Naive thymus-derived CD4-positive, alpha-beta T cell (primary cell): Measurements from ENCODE around the gene LOXL3. TPM values are rescaled to one million over a fixed set of nuclear protein-coding genes. Genes with fewer than 3 reads are reported as not detected.

Experiments used
- ATAC-seq: fragments of 150-1000 bp; cut with Tn5 transposase; 2 replicates; pipeline ENCODE4 v1.10.0; 2021; ENCODE audit warnings: mild to moderate bottlenecking, moderate library complexity
- CTCF ChIA-PET: fragments of 350-600 bp; sonication (Branson Sonifier 250); formaldehyde crosslinking; loops from one replicate; lab custom pipeline; 2021; ENCODE audit warnings: antibody characterized with exemption; lab: Charles Lee
- POLR2A ChIA-PET: fragments of 350-600 bp; sonication (Branson Sonifier 250); formaldehyde crosslinking; loops from one replicate; lab custom pipeline; 2021; ENCODE audit warnings: antibody characterized with exemption, inconsistent platforms; lab: Charles Lee
- DNase-seq, 9 donors: peaks; one replicate each; pipeline versions ENCODE4 v3.0.0 to v3.0.0-alpha.2; 2020 to 2022; ENCODE audit warnings: mixed read lengths in 1 of 9
- H3K27ac ChIP-seq: one replicate; pipeline ENCODE4 v1.7.0; 2013; ENCODE audit warnings: mild to moderate bottlenecking, low read depth, low read length, moderate library complexity
- H3K27me3 ChIP-seq, 2 donors: one replicate each; pipeline ENCODE4 v1.7.0; 2013; ENCODE audit warnings: low read length in 2 of 2, mild to moderate bottlenecking in 2 of 2, moderate library complexity in 2 of 2; ENCODE audit not compliant: control insufficient read depth in 2 of 2, insufficient read depth in 2 of 2
- H3K36me3 ChIP-seq, 3 experiments: 1 replicate in 2 of 3; 2 replicates in 1 of 3; pipeline ENCODE4 v1.7.0; 2013; ENCODE audit warnings: low read length in 3 of 3, mild to moderate bottlenecking in 3 of 3, moderate library complexity in 1 of 3; ENCODE audit not compliant: insufficient read depth in 3 of 3, control insufficient read depth in 2 of 3
- H3K4me1 ChIP-seq, 2 donors: one replicate each; pipeline ENCODE4 v1.7.0; 2013; ENCODE audit warnings: low read length in 2 of 2, mild to moderate bottlenecking in 2 of 2, moderate library complexity in 1 of 2; ENCODE audit not compliant: control insufficient read depth in 2 of 2, insufficient read depth in 2 of 2
- H3K4me3 ChIP-seq: 2 replicates; pipeline ENCODE4 v1.7.0; 2013; ENCODE audit warnings: mild to moderate bottlenecking, low read length
- H3K9me3 ChIP-seq, 3 experiments: 1 replicate in 2 of 3; 2 replicates in 1 of 3; pipeline ENCODE4 v1.7.0; 2013; ENCODE audit warnings: low read length in 3 of 3; ENCODE audit not compliant: control insufficient read depth in 2 of 3
- H3K27ac Mint-ChIP-seq, 9 donors: one replicate each; pipeline ENCODE4 v1.8.0; 2020 to 2022; ENCODE audit warnings: mixed read lengths in 9 of 9, mild to moderate bottlenecking in 8 of 9, moderate library complexity in 5 of 9, inconsistent platforms in 2 of 9
- H3K27me3 Mint-ChIP-seq, 5 donors: one replicate each; pipeline ENCODE4 v1.8.0; 2021 to 2022; ENCODE audit warnings: mixed read lengths in 5 of 5, mild to moderate bottlenecking in 1 of 5
- H3K36me3 Mint-ChIP-seq, 5 donors: one replicate each; pipeline ENCODE4 v1.8.0; 2020 to 2022; ENCODE audit warnings: mixed read lengths in 5 of 5, mild to moderate bottlenecking in 3 of 5, inconsistent platforms in 1 of 5
- H3K4me1 Mint-ChIP-seq, 7 donors: one replicate each; pipeline ENCODE4 v1.8.0; 2020 to 2022; ENCODE audit warnings: mixed read lengths in 7 of 7, mild to moderate bottlenecking in 3 of 7, inconsistent platforms in 1 of 7
- H3K4me3 Mint-ChIP-seq, 10 donors: one replicate each; pipeline ENCODE4 v1.8.0; 2020 to 2022; ENCODE audit warnings: mild to moderate bottlenecking in 10 of 10, mixed read lengths in 10 of 10, moderate library complexity in 6 of 10, inconsistent platforms in 2 of 10
- H3K9me3 Mint-ChIP-seq, 11 donors: one replicate each; pipeline ENCODE4 v1.8.0; 2020 to 2022; ENCODE audit warnings: mixed read lengths in 11 of 11, mild to moderate bottlenecking in 4 of 11, inconsistent platforms in 1 of 11, moderate library complexity in 1 of 11
- intact Hi-C, 2 donors: fragments of 100-400 bp; cut with micrococcal nuclease; formaldehyde crosslinking; loops; one replicate each; pipeline ENCODE4 v1.15.1; 2023
- polyA plus RNA-seq, 2 donors: library from polyadenylated mRNA; unstranded; fragments of 300-500 nt; fragmentation: Illumina TruSeq; gene quantifications; one replicate each; pipeline ENCODE4 v1.2.3, GENCODE V29; 2021
- total RNA-seq, 6 experiments: library from RNA in 5 of 6; stranded (reverse) in 5 of 6; gene quantifications; 1 replicate in 5 of 6; 2 replicates in 1 of 6; pipeline ENCODE4 v1.2.3 and lab custom pipeline; 2021 to 2026

Gene LOXL3
- total and polyA plus RNA-seq, 7 experiments from 2014 or later: 0.17 to 6.9 (median 0.66) TPM; not detected in 1

GRCh38 chr2:74555610-74556103, 1.9 kb upstream of the LOXL3 start:
- peak overlapping the region; percentile 76 for H3K27ac ChIP-seq
- DNase-seq: no peak
- H3K4me1 ChIP-seq: peaks cover 7 to 10% of the 10 kb centered on the region in 2 donors
- Mint-ChIP-seq H3K27ac (peak overlapping the region in 8 of 9 donors; percentile 62 to 95 (median 86)), H3K27me3 (peaks cover 6 to 19% (median 11%) of the 10 kb centered on the region in 5 donors), H3K4me3 (peak overlapping the region; percentile 85 to 96 (median 92)), H3K9me3 (no peaks in the 10 kb centered on the region), H3K36me3 (peaks cover 0 to 4% (median 0%) of the 10 kb centered on the region in 5 donors), H3K4me1 (peaks cover 9 to 35% (median 18%) of the 10 kb centered on the region in 7 donors)
- ChIA-PET POLR2A (interaction anchor here (0.6 to 1.2 kb wide), 5 partner anchors 11 to 377 kb away, joined by 3 to 4 read pairs (median 3); partner anchors contain the start of genes AUP1, HTRA2 and MOB1A), CTCF (no interaction called here)
- peak overlapping the region; percentile 70 for H3K4me3 ChIP-seq
- peaks cover 0 to 3% (median 0%) of the 10 kb centered on the region in 3 experiments for H3K36me3 ChIP-seq
- intact Hi-C loops: loop anchor here (1.0 to 10.0 kb wide), 5 partner anchors 31 to 1171 kb away; partner anchors contain the start of genes ALMS1 (in 1 of the 2), HK2 (in 1 of the 2) and PCGF1 (in 1 of the 2)
- no peaks in the 10 kb centered on the region for H3K9me3 ChIP-seq
- no peaks in the 10 kb centered on the region for H3K27me3 ChIP-seq
- ATAC-seq: no peak

DNA sequence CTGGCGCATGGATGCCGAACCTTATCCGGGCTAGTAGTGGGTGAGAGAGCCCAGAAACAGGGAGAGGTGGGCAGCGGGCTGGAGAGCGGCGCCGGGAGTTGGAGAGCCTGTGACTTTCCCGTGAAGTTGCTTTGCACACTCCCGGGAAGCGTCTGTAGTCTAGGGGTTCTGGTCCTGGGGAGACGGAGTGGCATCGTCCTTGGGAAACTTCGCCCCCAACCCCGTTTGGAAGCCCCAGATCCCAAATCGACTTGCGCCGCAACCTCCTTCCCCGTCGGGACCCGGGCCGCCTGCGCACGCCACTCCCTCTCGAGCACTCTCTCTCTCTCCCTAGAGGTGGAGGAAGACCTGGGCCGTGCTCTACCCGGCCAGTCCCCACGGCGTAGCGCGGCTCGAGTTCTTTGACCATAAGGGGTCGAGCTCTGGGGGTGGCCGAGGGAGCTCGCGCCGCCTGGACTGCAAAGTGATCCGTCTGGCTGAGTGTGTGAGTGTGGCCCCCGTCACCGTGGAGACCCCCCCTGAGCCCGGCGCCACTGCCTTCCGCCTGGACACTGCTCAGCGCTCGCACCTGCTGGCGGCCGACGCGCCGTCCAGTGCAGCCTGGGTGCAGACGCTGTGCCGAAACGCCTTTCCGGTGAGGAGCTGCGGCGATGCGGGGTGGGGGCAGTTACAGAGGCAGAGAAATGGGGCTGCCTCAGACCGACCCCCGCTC, 1.2 kb upstream of the LOXL3 start:
- intact Hi-C loops: loop anchor here (1.0 to 10.0 kb wide), 12 partner anchors 19 to 1170 kb away; partner anchors contain the start of genes AUP1 (in 2 of the 2), HTRA2 (in 2 of the 2), PCGF1 (in 2 of the 2) and SEMA4F (in 2 of the 2)
- H3K27ac Mint-ChIP-seq: peak overlapping the region; percentile 62 to 95 (median 86)
- H3K4me1 Mint-ChIP-seq: peaks cover 9 to 32% (median 16%) of the 10 kb centered on the region in 7 donors

GRCh38 chr2:74552914-74553811, 579 bp downstream of the LOXL3 start:
- peaks cover 7 to 23% of the 10 kb centered on the region in 2 donors for H3K4me1 ChIP-seq
- peaks cover 13 to 33% (median 22%) of the 10 kb centered on the region in 7 donors for H3K4me1 Mint-ChIP-seq
- H3K27me3 ChIP-seq: peaks cover 0 to 15% of the 10 kb centered on the region in 2 donors
- peaks cover 26 to 32% (median 29%) of the 10 kb centered on the region in 5 donors for H3K27me3 Mint-ChIP-seq
- DNase-seq: no peak
- peaks cover 0 to 4% (median 0%) of the 10 kb centered on the region in 5 donors for H3K36me3 Mint-ChIP-seq
- peak overlapping the region; percentile 44 to 89 (median 79) for H3K27ac Mint-ChIP-seq
- H3K4me3 ChIP-seq: no peak overlapping the region
- POLR2A ChIA-PET: interaction anchor here (0.9 to 1.0 kb wide), 3 partner anchors 20 to 26 kb away, joined by 3 read pairs; no protein-coding TSS in a partner anchor
- intact Hi-C loops: loop anchor here (5.0 to 10.0 kb wide), 2 partner anchors 99 to 1168 kb away; partner anchors contain the start of genes ALMS1 (in 1 of the 2) and SEMA4F (in 1 of the 2)
- peaks cover 0 to 3% (median 0%) of the 10 kb centered on the region in 3 experiments for H3K36me3 ChIP-seq
- no peak for ATAC-seq
- H3K9me3 Mint-ChIP-seq: no peaks in the 10 kb centered on the region
- peak overlapping the region; percentile 62 to 89 (median 76) for H3K4me3 Mint-ChIP-seq
- CTCF ChIA-PET: no interaction called here
- H3K9me3 ChIP-seq: no peaks in the 10 kb centered on the region
- no peak overlapping the region for H3K27ac ChIP-seq

More for the DNA sequence above, 1.2 kb upstream of the LOXL3 start:
- Histone ChIP-seq H3K4me3 (peak overlapping the region; percentile 70), H3K4me1 (peaks cover 7 to 10% of the 10 kb centered on the region in 2 donors), H3K27ac (peak overlapping the region; percentile 76), H3K27me3 (peaks cover 0 to under 1% of the 10 kb centered on the region in 2 donors), H3K9me3 (no peaks in the 10 kb centered on the region), H3K36me3 (peaks cover 0 to 3% (median 0%) of the 10 kb centered on the region in 3 experiments)
- ChIA-PET POLR2A (interaction anchor here (0.6 to 1.2 kb wide), 6 partner anchors 12 to 376 kb away, joined by 3 to 4 read pairs (median 3); partner anchors contain the start of genes AUP1, HTRA2 and MOB1A), CTCF (no interaction called here)
- peak in 5 of 9 donors; percentile 29 to 60 (median 37) for DNase-seq
- Mint-ChIP-seq H3K9me3 (no peaks in the 10 kb centered on the region), H3K36me3 (peaks cover 0 to 4% (median 0%) of the 10 kb centered on the region in 5 donors), H3K27me3 (peaks cover 12 to 20% (median 18%) of the 10 kb centered on the region in 5 donors), H3K4me3 (peak overlapping the region; percentile 85 to 96 (median 92))
- ATAC-seq: peak; percentile 62

DNA sequence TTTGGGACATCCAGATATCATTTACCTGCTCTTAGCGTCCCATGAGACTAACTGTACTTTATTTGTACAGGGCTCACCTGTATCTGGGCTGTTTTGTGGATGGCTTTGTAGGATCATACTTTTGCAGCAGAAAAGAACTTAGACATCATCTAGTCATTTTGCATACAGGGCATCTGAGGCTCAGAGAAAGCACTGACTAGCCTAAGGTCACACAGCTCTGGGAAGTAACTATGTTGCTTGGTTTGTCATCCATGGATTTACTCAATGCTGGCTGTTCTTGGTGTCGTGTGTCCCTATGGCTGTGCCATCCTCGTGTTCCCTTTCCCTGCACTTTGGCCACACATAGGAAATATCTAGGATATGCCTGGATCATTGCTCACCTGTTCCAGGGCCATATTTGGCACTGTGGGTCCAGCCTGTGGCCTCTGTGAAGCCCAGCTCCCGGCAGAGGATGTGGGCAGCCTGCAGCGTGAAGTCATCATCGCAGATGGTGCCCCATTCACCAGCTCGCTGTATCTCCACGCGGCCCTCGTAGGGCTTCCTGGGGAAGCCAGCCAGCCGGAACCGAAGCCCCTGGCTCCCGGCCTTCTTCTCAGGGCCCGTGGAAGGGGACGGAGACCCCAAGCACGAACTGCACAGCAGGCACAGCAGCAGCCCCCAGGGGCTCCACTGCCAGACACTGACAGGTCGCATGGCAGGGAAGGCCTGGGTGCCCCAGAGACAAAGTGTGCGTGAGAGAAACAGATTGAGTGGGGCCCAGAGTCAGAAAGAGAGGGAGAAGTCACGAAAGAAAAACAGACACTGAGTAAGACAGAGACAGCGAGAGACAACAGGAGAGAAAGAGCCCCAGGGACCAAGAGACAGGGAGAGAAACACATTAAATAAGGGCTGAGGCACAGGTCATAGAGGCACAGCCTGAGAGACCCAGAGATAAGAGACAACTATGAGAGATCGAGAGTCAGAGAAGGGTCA, 1.5 kb downstream of the LOXL3 start:
- CTCF ChIA-PET: interaction anchor here (0.7 to 1.4 kb wide), 3 partner anchors 11 to 70 kb away, joined by 3 read pairs; partner anchors contain the start of genes AUP1, CCDC142, HTRA2 and TTC31
- Histone ChIP-seq H3K4me1 (peaks cover 7 to 23% of the 10 kb centered on the region in 2 donors), H3K27ac (no peak overlapping the region), H3K36me3 (peaks cover 0 to 3% (median 0%) of the 10 kb centered on the region in 3 experiments), H3K27me3 (peaks cover 6 to 19% of the 10 kb centered on the region in 2 donors), H3K4me3 (no peak overlapping the region), H3K9me3 (no peaks in the 10 kb centered on the region)
- Mint-ChIP-seq H3K4me1 (peaks cover 14 to 33% (median 25%) of the 10 kb centered on the region in 7 donors), H3K36me3 (peaks cover 0 to 6% (median 0%) of the 10 kb centered on the region in 5 donors), H3K4me3 (peak overlapping the region; percentile 31 to 89 (median 66)), H3K9me3 (no peaks in the 10 kb centered on the region), H3K27me3 (peaks cover 35 to 40% (median 38%) of the 10 kb centered on the region in 5 donors), H3K27ac (peak overlapping the region; percentile 13 to 89 (median 51))
- intact Hi-C loops: loop anchor here (5.0 to 10.0 kb wide), 2 partner anchors 100 to 1167 kb away; partner anchors contain the start of genes ALMS1 (in 1 of the 2) and SEMA4F (in 1 of the 2)
- no peak for DNase-seq
- no peak for ATAC-seq
- POLR2A ChIA-PET: interaction anchor here (0.9 kb wide), 1 partner anchor 25 kb away, joined by 3 read pairs; no protein-coding TSS in a partner anchor

GRCh38 chr2:74551530-74551929, 2.2 kb downstream of the LOXL3 start:
- Mint-ChIP-seq H3K9me3 (no peaks in the 10 kb centered on the region), H3K36me3 (peaks cover 0 to 6% (median 0%) of the 10 kb centered on the region in 5 donors), H3K4me3 (no peak overlapping the region), H3K27me3 (peaks cover 36 to 43% (median 40%) of the 10 kb centered on the region in 5 donors), H3K4me1 (peaks cover 14 to 32% (median 25%) of the 10 kb centered on the region in 7 donors), H3K27ac (no peak overlapping the region)
- DNase-seq (no peak), ATAC-seq (no peak)
- H3K9me3 ChIP-seq: no peaks in the 10 kb centered on the region
- peaks cover 6 to 19% of the 10 kb centered on the region in 2 donors for H3K27me3 ChIP-seq
- H3K4me1 ChIP-seq: peaks cover 7 to 23% of the 10 kb centered on the region in 2 donors
- H3K4me3 ChIP-seq: no peak overlapping the region
- no peak overlapping the region for H3K27ac ChIP-seq
- CTCF ChIA-PET: interaction anchor here (0.7 to 1.4 kb wide), 3 partner anchors 11 to 69 kb away, joined by 3 read pairs; partner anchors contain the start of genes AUP1, CCDC142, HTRA2 and TTC31
- POLR2A ChIA-PET: no interaction called here
- intact Hi-C loops: loop anchor here (5.0 to 10.0 kb wide), 2 partner anchors 101 to 1167 kb away; partner anchors contain the start of genes ALMS1 (in 1 of the 2) and SEMA4F (in 1 of the 2)
- peaks cover 0 to 3% (median 0%) of the 10 kb centered on the region in 3 experiments for H3K36me3 ChIP-seq
